NK-92 (cell line): ENCODE data around the gene SMYD3.

Experiments
- DNase-seq: peaks from one replicate; lab custom pipeline; 2025; ENCODE audit not compliant: unreplicated experiment; lab: John Stamatoyannopoulos, UW

Gene SMYD3

GRCh38 chr1:246280551-246280950 is 226.5 kb downstream of the SMYD3 start:
- DNase-seq: no peak

GRCh38 chr1:246279402-246279801 is 227.7 kb downstream of the SMYD3 start:
- no peak for DNase-seq

- no peak for DNase-seq
These were observed 228.7 kb downstream of the SMYD3 start for GRCh38 chr1:246278371-246278770.

DNA sequence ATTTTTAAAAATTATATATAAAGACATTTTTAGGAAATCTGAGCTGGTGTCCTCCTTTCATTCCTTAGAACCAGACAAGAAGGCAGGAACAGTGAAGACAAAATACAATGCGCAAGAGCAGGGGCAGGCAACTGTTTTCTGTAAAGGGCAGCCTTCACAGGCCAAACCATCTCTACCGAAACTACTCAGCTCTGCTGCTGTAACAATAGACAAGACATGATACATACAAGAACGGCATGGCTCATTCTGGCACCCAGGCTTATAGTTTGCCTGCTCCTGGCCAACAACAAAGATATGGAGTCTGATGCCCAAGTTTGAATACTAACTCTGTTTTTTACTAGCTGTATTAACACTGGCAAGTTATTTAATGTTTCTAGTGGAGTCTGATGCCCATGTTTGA is 232.0 kb downstream of the SMYD3 start:
- DNase-seq: no peak

- DNase-seq: no peak
These were observed 232.9 kb downstream of the SMYD3 start for GRCh38 chr1:246274186-246274585.

DNA sequence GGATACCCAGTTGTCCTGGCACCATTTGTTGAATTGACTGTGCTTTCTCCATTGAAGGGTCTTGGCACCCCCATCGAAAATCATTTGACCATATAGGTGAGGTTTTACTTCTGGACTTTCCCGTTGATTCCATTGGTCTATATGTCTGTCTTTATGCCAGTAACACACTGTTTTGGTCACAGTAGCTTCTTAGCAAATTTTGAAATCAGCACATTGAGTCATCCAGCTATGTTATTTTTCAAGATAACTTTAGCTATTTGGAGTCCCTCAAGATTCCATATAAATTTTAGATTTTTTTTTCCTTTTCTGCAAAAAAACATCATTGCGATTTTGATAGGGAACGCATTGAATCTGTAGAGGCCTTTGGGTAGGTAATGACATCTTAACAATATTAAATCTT is 235.6 kb downstream of the SMYD3 start:
- no peak for DNase-seq

DNA sequence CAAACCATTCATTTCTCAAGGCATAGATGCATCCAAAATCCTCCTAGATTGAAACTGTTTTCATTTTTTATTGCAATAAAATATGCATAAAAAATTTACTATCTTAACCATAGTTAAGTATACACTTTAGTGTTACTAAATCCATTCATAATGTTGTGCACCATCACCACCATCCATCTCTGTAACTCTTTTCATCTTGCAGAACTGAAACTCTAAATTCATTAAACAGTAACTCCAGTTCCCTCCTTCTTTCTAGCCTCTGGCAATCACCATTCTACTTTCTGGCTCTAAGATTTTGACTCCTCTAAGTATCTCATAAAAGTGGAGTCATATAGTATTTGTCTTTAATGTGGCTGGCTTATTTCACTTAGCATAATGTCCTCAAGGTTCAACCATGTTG is 236.8 kb downstream of the SMYD3 start:
- DNase-seq: no peak

GRCh38 chr1:246269466-246269865 is 237.6 kb downstream of the SMYD3 start:
- no peak for DNase-seq

GRCh38 chr1:246267896-246268295 is 239.2 kb downstream of the SMYD3 start:
- no peak for DNase-seq

GRCh38 chr1:246267426-246267825 is 239.7 kb downstream of the SMYD3 start:
- no peak for DNase-seq

DNA sequence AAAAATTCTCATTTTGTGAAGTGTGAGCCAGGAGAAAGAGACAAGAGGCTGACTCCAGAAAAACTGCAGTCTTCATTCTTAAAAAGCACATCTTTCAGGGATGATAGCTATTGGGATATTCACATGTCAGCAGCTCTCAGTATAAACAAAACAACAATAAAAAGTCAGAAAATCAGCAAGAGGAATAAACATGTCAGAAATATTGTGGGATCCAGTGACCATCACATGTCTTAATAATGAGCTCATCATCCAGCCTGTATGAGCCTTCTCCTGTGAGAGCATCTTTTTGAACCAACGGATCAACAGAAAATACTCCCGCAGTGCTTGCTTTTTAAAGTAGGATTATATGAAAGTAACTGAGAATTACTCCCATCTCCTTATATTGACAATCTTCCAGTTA is 241.6 kb downstream of the SMYD3 start:
- no peak for DNase-seq

DNA sequence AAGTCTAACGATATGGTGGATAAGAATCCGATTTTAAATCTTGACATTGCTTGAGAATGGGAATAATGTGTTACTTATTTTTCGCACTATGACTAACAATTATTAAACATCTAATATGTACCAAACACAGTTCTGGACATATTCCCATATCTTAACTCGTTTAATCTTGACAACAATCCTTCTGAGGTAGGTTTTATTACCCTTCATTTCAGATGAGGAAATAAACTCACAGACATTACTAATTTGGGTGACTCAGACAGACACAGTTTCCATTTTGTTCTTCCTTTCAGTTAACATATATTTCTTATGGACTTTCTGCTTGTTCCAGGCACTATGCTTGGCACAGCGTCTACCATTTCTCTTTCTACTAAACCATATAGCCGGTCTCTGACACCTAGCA is 244.8 kb downstream of the SMYD3 start:
- no peak for DNase-seq

- no peak for DNase-seq
These were observed 245.4 kb downstream of the SMYD3 start for GRCh38 chr1:246261639-246262038.

GRCh38 chr1:246258250-246258649 is 248.8 kb downstream of the SMYD3 start:
- no peak for DNase-seq

GRCh38 chr1:246255773-246256172 is 251.3 kb downstream of the SMYD3 start:
- no peak for DNase-seq

GRCh38 chr1:246254854-246255253 is 252.2 kb downstream of the SMYD3 start:
- no peak for DNase-seq

DNA sequence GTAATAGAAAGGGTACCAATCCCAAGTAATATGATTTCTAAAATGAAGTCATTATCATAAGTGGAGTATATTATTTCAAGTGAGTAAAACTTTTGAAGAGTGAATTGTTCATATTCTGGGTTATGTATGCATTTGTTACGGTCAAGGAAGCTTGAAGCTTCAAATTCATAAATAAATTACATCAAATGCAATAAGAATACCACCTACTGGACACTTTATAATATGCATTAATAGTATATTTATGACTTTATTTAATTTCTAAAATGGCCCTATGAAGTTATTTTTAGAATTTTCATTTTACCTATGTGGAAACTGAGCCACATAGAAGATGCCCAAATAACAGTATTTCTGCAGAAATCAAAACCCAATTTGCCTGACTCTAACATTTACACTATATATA is 260.6 kb downstream of the SMYD3 start:
- DNase-seq: no peak

DNA sequence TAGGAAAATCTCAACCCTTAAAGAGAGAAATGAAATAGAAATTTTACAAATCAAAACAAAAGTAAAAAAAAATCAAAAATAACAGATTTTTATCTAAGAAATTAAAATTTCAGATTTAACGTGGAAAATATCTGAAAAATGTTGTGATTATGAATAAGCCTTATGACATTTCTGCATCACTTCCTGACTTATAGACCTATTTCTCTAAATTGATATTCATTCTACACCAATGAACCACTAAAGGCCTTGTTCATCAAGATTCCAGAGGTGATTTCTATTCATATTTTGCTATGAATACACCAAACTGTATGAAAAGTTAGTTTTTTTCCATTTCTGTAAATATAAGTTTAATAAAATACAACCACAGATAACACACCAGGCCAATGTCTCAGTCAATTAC is 261.5 kb downstream of the SMYD3 start:
- no peak for DNase-seq

DNA sequence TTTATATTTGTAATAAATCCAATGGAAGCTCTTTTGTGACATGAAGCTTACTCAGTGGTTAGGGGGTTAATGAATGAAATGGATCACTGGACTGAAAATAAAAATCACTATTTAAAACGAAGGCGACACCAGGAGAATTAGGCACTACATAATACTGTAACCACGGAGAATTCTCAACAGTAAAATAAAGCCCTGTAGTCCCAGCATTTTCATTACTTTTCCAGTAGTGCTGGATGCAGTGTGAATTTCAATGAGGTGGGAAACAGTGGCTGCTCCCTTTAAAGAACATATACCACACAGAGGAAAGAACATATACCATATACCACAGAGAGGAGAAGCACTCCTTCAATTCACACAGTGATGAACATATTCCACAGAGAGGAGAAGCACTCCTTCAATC is 275.0 kb downstream of the SMYD3 start:
- DNase-seq: no peak

DNA sequence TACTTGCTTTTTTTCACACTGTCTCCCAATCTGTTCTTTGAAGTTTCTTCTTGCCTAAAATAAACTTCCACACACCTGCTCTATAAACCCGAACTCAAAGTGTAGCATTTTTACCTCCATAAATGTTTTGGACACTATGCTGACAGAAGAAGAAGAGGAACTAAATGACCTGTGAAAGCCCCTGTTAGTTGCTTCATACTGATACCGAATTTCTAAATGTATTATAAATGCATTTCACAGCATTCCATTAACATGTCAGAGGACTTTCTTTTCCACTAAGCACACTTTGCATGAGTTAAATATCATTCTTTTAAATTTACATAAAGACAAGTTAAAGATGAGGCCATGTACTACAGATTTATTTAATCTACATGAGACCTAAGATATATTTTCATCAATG is 281.0 kb downstream of the SMYD3 start:
- no peak for DNase-seq

GRCh38 chr1:246221485-246222255 is 285.4 kb downstream of the SMYD3 start:
- no peak for DNase-seq

DNA sequence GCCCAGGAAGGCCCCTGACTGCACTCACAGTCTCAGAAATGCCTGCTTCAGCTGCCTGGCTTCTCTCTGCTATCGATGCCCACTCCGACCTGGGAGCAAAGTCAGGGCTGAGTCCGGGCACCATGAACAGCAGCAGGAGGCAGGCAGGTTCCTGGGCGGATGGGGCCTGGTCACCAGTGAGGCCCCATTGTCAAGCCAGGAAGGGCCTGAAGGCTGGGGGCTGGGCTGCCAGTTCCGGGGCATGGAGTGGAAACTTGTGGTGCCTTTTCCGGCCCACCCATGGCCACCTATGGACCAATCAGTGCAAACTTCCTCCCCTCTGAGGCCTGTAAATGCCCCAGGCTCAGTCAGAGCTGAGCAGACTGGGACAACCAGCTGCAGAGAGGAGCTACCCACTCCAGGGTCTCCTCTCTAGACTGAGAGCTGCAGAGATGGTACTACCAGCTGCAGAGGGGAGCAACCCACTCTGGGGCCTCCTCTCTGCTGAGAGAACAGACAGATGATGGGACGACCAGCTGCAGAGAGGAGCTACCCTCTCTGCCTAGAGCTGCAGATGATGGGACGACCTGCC is 286.5 kb downstream of the SMYD3 start:
- DNase-seq: no peak

DNA sequence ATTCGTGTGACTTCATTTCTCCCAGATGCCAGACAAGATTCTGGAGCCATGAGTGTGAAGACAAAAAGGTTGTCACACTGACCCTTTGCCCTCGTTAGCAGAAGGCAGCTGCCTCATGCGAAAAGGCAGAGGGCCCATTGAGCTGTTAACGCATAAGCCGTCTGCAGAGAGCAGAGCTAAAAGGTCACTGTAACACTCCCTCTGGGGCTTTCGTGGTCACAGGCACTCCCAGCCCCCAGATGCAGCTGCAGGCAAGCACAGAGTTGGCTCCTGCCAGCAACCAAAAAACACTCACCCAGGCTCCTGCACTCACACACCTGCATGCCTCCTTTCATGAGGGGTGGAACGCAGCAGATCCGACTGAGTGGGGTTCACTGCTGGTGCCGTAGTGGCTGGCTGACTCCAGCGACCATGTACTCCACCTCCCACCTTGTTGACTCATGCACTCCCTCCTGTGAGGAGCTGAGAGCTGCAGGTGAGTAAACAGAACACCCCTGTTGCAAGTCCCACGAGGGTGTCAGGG is 287.5 kb downstream of the SMYD3 start:
- DNase-seq: no peak
